ENCODE measurements around the gene ISCU. TPM values are rescaled to one million over a fixed set of nuclear protein-coding genes. Genes with fewer than 3 reads are reported as not detected.

ISCU gene
- total RNA-seq, 2 donors from 2014 or later: 66.1 to 85.3 TPM

DNA sequence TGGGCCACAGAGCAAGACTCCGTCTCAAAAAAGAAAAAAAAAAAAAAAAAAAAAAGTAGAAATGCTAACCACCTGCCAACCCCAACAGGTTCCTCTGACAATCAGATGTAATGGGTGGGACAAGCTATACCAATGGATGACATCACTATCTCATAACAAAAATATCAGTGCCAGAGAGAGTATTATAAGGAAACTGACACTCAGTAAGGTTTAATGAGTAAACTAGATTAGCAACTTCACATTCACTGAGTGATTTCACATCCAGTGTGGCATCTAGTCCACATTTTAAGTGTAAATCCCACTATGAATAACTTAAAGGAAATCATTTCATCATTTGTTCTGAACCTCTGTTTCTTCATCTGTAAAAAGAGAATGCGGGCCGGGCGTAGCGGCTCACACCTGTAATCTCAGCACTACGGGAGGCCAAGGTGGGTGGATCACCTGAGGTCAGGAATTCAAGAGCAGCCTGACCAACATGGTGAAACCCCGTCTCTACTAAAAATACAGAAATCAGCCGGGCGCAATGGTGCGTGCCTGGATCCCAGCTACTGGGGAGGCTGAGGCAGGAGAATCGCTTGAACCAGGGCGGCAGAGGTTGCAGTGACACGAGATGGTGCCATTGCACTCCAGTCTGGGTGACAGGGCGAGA lies 3.3 kb upstream of the ISCU start:
- Mint-ChIP-seq H3K27me3 (no peaks in the 10 kb centered on the region), H3K27ac (peak overlapping the region; percentile 99), H3K4me1 (ENCODE audit: low read depth in 2 of 2) (peaks cover 40 to 53% of the 10 kb centered on the region in 2 donors), H3K36me3 (peaks cover 14% of the 10 kb centered on the region), H3K4me3 (peak overlapping the region; percentile 96), H3K9me3 (no peaks in the 10 kb centered on the region)
- DNase-seq (ENCODE audit: low spot score) (no peak), ATAC-seq (peak; percentile 4 to 14)

- Mint-ChIP-seq H3K36me3 (peaks cover 14% of the 10 kb centered on the region), H3K27ac (peak overlapping the region; percentile 99), H3K9me3 (no peaks in the 10 kb centered on the region), H3K4me3 (peak overlapping the region; percentile 96), H3K27me3 (no peaks in the 10 kb centered on the region), H3K4me1 (ENCODE audit: low read depth in 2 of 2) (peaks cover 37 to 51% of the 10 kb centered on the region in 2 donors)
- ATAC-seq (no peak), DNase-seq (ENCODE audit: low spot score) (no peak)
Measured at GRCh38 chr12:108559748-108560147, 2.6 kb upstream of the ISCU start.

DNA sequence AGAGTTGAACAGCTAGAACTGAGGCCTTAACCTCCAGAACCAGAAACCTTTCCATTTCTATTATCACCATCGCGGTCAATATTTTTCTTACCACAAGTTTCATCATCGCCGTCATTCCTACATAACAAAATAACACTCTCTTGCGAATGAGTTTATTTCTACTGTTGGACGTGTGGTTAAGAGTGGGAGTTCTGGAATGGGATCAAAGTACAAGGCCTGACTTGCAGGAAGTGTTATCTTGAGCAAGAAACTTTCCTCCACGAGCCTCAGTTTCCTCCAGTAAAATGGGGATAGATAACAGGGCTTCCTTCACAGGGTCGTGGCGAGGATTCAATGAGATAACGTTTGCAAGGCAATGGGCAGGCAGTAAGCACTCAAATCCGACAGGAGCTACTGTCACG lies 2.1 kb upstream of the ISCU start:
- Mint-ChIP-seq H3K9me3 (no peaks in the 10 kb centered on the region), H3K36me3 (peaks cover 14% of the 10 kb centered on the region), H3K4me3 (peak overlapping the region; percentile 96), H3K27me3 (no peaks in the 10 kb centered on the region), H3K4me1 (ENCODE audit: low read depth in 2 of 2) (peaks cover 35 to 48% of the 10 kb centered on the region in 2 donors), H3K27ac (peak overlapping the region; percentile 99)
- DNase-seq (ENCODE audit: low spot score) (no peak), ATAC-seq (no peak)

- ATAC-seq: peak; percentile 57 to 74
- Mint-ChIP-seq H3K27ac (peak within 1 kb of the TSS; percentile 99), H3K9me3 (no peaks in the 10 kb centered on the region), H3K27me3 (no peaks in the 10 kb centered on the region), H3K36me3 (peaks cover 18% of the 10 kb centered on the region), H3K4me1 (ENCODE audit: low read depth in 2 of 2) (peaks cover 35 to 48% of the 10 kb centered on the region in 2 donors), H3K4me3 (peak within 1 kb of the TSS; percentile 96)
- DNase-seq (ENCODE audit: low spot score): peak; percentile 80
Measured at GRCh38 chr12:108560752-108561719, 1.4 kb upstream of the ISCU start, which contains the start of gene SART3. SART3 (minus strand) TSS chr12:108561173; CDS start chr12:108561154, 19 bp downstream.

GRCh38 chr12:108561852-108562347 lies 496 bp upstream of the ISCU start:
- no peak for DNase-seq (ENCODE audit: low spot score)
- H3K4me1 Mint-ChIP-seq (ENCODE audit: low read depth in 2 of 2): peaks cover 30 to 41% of the 10 kb centered on the region in 2 donors
- H3K9me3 Mint-ChIP-seq: no peaks in the 10 kb centered on the region

GRCh38 chr12:108563136-108563803 lies 874 bp downstream of the ISCU start:
- Mint-ChIP-seq H3K27me3 (no peaks in the 10 kb centered on the region), H3K36me3 (peaks cover 32% of the 10 kb centered on the region), H3K27ac (peak overlapping the region; percentile 90 to 99), H3K4me1 (ENCODE audit: low read depth in 2 of 2) (peaks cover 28 to 41% of the 10 kb centered on the region in 2 donors), H3K4me3 (peak overlapping the region; percentile 96), H3K9me3 (no peaks in the 10 kb centered on the region)
- peak; percentile 88 for DNase-seq (ENCODE audit: low spot score)
- peak; percentile 59 to 65 for ATAC-seq

More at GRCh38 chr12:108561852-108562347, 496 bp upstream of the ISCU start:
- no peaks in the 10 kb centered on the region for H3K27me3 Mint-ChIP-seq
- H3K36me3 Mint-ChIP-seq: peaks cover 19% of the 10 kb centered on the region
- peak overlapping the region; percentile 99 for H3K27ac Mint-ChIP-seq
- peak overlapping the region; percentile 96 for H3K4me3 Mint-ChIP-seq
- ATAC-seq: no peak

GRCh38 chr12:108563804-108564151 lies 1.4 kb downstream of the ISCU start:
- H3K36me3 Mint-ChIP-seq: peaks cover 37% of the 10 kb centered on the region
- peak overlapping the region; percentile 90 to 99 for H3K27ac Mint-ChIP-seq
- H3K4me1 Mint-ChIP-seq (ENCODE audit: low read depth in 2 of 2): peaks cover 29 to 44% of the 10 kb centered on the region in 2 donors
- H3K4me3 Mint-ChIP-seq: peak overlapping the region; percentile 96
- no peaks in the 10 kb centered on the region for H3K9me3 Mint-ChIP-seq
- H3K27me3 Mint-ChIP-seq: no peaks in the 10 kb centered on the region
- ATAC-seq (no peak), DNase-seq (ENCODE audit: low spot score) (no peak)

GRCh38 chr12:108564724-108565123 lies 2.3 kb downstream of the ISCU start:
- peak overlapping the region in 1 of 2 donors; percentile 90 for H3K27ac Mint-ChIP-seq
- no peak for DNase-seq (ENCODE audit: low spot score)

DNA sequence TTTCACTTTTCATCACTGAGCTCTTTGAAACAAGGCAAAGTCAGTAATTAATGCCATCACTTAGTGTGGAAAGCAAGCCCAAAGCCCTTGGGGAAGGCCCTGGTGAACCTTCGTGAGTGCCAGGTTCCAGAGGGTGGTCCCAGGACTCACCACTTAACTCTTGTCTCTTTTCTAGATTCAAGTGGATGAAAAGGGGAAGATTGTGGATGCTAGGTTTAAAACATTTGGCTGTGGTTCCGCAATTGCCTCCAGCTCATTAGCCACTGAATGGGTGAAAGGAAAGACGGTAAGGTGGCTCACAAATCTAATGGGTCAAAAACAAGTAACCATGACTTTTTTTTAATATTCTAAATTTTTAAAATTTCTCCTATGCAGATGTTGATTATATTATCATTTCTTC lies 2.8 kb downstream of the ISCU start:
- H3K9me3 Mint-ChIP-seq: no peaks in the 10 kb centered on the region
- DNase-seq (ENCODE audit: low spot score) (no peak), ATAC-seq (no peak)
- no peaks in the 10 kb centered on the region for H3K27me3 Mint-ChIP-seq
- peaks cover 39% of the 10 kb centered on the region for H3K36me3 Mint-ChIP-seq
- H3K4me1 Mint-ChIP-seq (ENCODE audit: low read depth in 2 of 2): peaks cover 22 to 43% of the 10 kb centered on the region in 2 donors
- H3K4me3 Mint-ChIP-seq: no peak overlapping the region
- peak overlapping the region; percentile 50 to 90 for H3K27ac Mint-ChIP-seq

More at GRCh38 chr12:108564724-108565123, 2.3 kb downstream of the ISCU start:
- H3K9me3 Mint-ChIP-seq: no peaks in the 10 kb centered on the region
- H3K4me3 Mint-ChIP-seq: no peak overlapping the region
- H3K36me3 Mint-ChIP-seq: peaks cover 44% of the 10 kb centered on the region
- H3K27me3 Mint-ChIP-seq: no peaks in the 10 kb centered on the region
- no peak for ATAC-seq
- H3K4me1 Mint-ChIP-seq (ENCODE audit: low read depth in 2 of 2): peaks cover 27 to 47% of the 10 kb centered on the region in 2 donors

DNA sequence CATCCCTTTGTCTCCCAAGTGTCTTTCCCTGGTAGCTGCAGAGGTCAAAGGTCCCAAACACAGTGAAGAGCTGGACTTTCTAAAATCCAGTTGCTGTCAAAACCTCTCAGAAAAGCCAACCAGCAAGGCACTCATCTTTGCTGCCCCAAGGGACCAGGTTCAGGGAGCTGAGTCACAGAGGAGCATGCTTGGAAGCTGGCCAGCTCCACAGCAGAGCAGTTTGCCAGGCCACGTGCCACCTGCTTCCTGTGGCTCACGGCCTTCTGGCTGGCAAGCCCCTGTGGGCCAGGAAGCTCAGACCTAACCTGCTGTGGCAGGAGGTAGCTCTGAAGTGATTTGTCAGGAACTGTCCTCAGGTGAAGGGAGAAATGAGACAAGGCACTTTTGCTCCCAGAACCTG lies 3.6 kb downstream of the ISCU start:
- Mint-ChIP-seq H3K9me3 (no peaks in the 10 kb centered on the region), H3K27me3 (no peaks in the 10 kb centered on the region), H3K4me1 (ENCODE audit: low read depth in 2 of 2) (peaks cover 18 to 44% of the 10 kb centered on the region in 2 donors), H3K36me3 (peaks cover 32% of the 10 kb centered on the region), H3K4me3 (no peak overlapping the region), H3K27ac (peak overlapping the region; percentile 50 to 58)
- ATAC-seq (no peak), DNase-seq (ENCODE audit: low spot score) (no peak)

DNA sequence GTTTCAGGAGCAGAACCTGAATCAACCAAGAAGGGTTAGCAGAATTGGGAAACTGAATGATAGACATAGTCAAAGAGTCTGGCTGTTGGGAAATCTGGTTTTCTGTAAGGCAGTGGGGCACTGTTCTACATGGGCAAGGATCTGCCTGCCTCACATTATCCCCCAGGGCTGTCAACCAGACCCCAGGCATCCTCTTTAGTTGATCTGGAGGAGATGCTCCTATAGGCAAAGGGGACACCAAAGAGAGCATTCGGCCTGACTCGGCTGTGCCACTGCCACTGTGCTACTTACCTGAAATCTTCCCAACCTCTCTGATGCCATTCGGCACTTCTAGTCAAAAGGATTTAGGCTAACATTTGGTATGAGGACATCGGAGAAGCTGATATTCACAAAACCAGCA lies 4.1 kb downstream of the ISCU start:
- peaks cover 30% of the 10 kb centered on the region for H3K36me3 Mint-ChIP-seq
- H3K4me1 Mint-ChIP-seq (ENCODE audit: low read depth in 2 of 2): peaks cover 18 to 42% of the 10 kb centered on the region in 2 donors
- H3K27ac Mint-ChIP-seq: peak overlapping the region in 1 of 2 donors; percentile 50
- ATAC-seq (no peak), DNase-seq (ENCODE audit: low spot score) (no peak)
- no peak overlapping the region for H3K4me3 Mint-ChIP-seq
- H3K9me3 Mint-ChIP-seq: no peaks in the 10 kb centered on the region
- no peaks in the 10 kb centered on the region for H3K27me3 Mint-ChIP-seq

DNA sequence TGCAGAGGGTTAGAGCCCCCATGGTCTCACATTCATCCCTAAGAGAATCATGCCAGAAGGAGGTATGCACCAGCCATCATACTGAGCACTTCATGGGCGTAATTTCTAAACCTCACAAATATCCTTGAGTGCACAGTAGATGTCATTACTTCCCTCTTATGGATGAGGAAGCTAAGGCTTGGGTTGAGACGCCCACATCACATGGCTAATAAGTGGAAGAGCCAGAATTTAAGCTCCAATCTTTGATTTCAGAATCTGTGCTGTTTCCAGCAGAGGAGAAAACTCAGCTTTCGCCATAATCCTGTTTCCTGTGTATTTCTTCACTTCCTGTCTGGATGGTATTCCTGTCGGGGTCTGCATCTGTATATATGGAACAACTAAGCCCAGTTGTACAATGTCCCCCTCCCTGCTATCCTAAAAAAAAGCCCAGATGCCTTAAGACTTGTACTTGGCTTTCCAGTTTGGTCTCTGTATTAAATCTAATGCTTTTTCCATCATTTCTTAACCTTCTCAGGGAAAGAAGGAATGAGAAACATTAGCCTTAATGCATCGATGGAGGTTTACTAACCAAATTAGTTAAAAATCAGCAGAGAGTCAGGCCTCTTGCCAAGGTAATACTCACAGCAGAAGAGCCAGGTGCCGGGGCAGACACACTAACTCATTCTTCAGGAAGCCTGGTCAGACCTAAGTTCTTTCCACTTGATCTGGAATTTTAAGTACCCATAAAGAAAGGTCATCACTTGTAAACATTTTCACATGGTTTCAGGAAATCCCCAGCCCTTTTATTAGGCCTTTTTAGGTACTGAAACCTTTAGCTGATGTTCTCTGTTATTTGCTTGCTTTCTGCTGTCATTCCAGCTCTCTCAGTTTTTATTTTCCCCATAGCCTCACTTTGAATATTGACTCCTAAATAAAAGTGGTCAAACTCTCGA lies 5.3 kb downstream of the ISCU start:
- Mint-ChIP-seq H3K36me3 (peaks cover 30% of the 10 kb centered on the region), H3K4me3 (peak overlapping the region; percentile 70), H3K27ac (peak overlapping the region; percentile 87 to 92), H3K27me3 (no peaks in the 10 kb centered on the region), H3K9me3 (no peaks in the 10 kb centered on the region), H3K4me1 (ENCODE audit: low read depth in 2 of 2) (peaks cover 21 to 45% of the 10 kb centered on the region in 2 donors)
- DNase-seq (ENCODE audit: low spot score) (no peak), ATAC-seq (no peak)
